Lung (tissue), 12 donors: ENCODE measurements around the gene NFU1. TPM values are rescaled to one million over a fixed set of nuclear protein-coding genes. Genes with fewer than 3 reads are reported as not detected.
A peak's percentile ranks its signal among the peaks of the same experiment; 100 is the strongest.

ENCODE experiments used
- ATAC-seq: fragments of 200-7000 bp; cut with Tn5 transposase; one replicate; pipeline ENCODE4 v1.9.1; 2020; ENCODE audit warnings: moderate number of reproducible peaks; ENCODE audit not compliant: insufficient read depth, low FRiP score
- DNase-seq, 3 donors: peaks; one replicate each; pipeline ENCODE4 v3.0.0-alpha.2; 2013 to 2017
- H3K27ac ChIP-seq, 2 donors: one replicate each; pipeline ENCODE4 v1.5.1; 2013; ENCODE audit warnings: mild to moderate bottlenecking in 2 of 2, moderate library complexity in 2 of 2, control low read depth in 1 of 2, inconsistent platforms in 1 of 2, low read depth in 1 of 2, low read length in 1 of 2
- H3K27me3 ChIP-seq, 3 donors: one replicate each; pipeline ENCODE4 v1.5.1; 2013; ENCODE audit warnings: low read length in 2 of 3; ENCODE audit not compliant: control insufficient read depth in 3 of 3, insufficient read depth in 3 of 3
- H3K36me3 ChIP-seq, 4 donors: one replicate each; pipeline ENCODE4 v1.5.1; 2013; ENCODE audit warnings: low read length in 4 of 4, mild to moderate bottlenecking in 1 of 4, moderate library complexity in 1 of 4; ENCODE audit not compliant: control insufficient read depth in 4 of 4, insufficient read depth in 4 of 4
- H3K4me1 ChIP-seq, 5 donors: one replicate each; pipeline ENCODE4 v1.5.1; 2013; ENCODE audit warnings: low read length in 5 of 5, mild to moderate bottlenecking in 2 of 5, moderate library complexity in 1 of 5; ENCODE audit not compliant: control insufficient read depth in 5 of 5, insufficient read depth in 5 of 5
- H3K4me3 ChIP-seq: one replicate; pipeline ENCODE4 v1.5.1; 2013; ENCODE audit warnings: mild to moderate bottlenecking, control low read depth, moderate library complexity
- H3K9ac ChIP-seq, 2 donors: one replicate each; pipeline ENCODE4 v1.5.1; 2013; ENCODE audit warnings: low read length in 2 of 2, control low read depth in 1 of 2; ENCODE audit not compliant: insufficient read depth in 1 of 2
- H3K9me3 ChIP-seq, 4 donors: one replicate each; pipeline ENCODE4 v1.5.1; 2013; ENCODE audit warnings: low read length in 3 of 4, mild to moderate bottlenecking in 1 of 4, moderate library complexity in 1 of 4; ENCODE audit not compliant: control insufficient read depth in 4 of 4, insufficient read depth in 3 of 4
- CTCF ChIP-seq: IDR thresholded peaks from 2 replicates; pipeline ENCODE4 v1.5.1; 2012; ENCODE audit warnings: mild to moderate bottlenecking; ENCODE audit errors: control extremely low read depth, extremely low read depth
- WGBS, 2 donors: extraction: QIAGEN DNeasy Blood & Tissue Kit; methylation state at CpG; one replicate each; pipeline ENCODE4 v1.1.7; 2013; 5-methylcytosine and 5-hydroxymethylcytosine counted together
- polyA plus RNA-seq, 2 donors: library from polyadenylated mRNA; stranded (reverse); fragments of 200-250 nt; gene quantifications; one replicate each; pipeline ENCODE4 v1.2.1, GENCODE V29; 2013
- total RNA-seq, 2 donors: library from RNA; depleted of rRNA in 1 of 2; stranded (reverse); fragments of >200 nt in 1 of 2; gene quantifications; one replicate each; pipeline ENCODE4 v1.2.1, GENCODE V29; 2014 to 2021
- donor health status: control.
- donor health status: control.
- donor health status: Bipolar disorder and iron deficiency.
- donor health status: healthy.
- donor health status: DM: yes; HTN: yes; CAD: no.

The NFU1 gene
- total and polyA plus RNA-seq, 4 donors = 28.6 to 49.0 (median 32.1) TPM

- no peak overlapping the region for H3K9ac ChIP-seq
- peaks cover 0 to 4% (median 0%) of the 10 kb centered on the region in 3 donors for H3K27me3 ChIP-seq
- no peak overlapping the region for H3K4me3 ChIP-seq
- TF ChIP-seq CTCF = no peak
- H3K36me3 ChIP-seq = peaks cover 0 to 4% (median 1%) of the 10 kb centered on the region in 4 donors
- H3K9me3 ChIP-seq = no peaks in the 10 kb centered on the region
- ATAC-seq (no peak), DNase-seq (no peak)
- H3K4me1 ChIP-seq = peaks cover 0 to 25% (median 0%) of the 10 kb centered on the region in 5 donors
- H3K27ac ChIP-seq = no peak overlapping the region
- WGBS, 2 donors = 69 to 92% methylated on average over 3 of the region's 3 CpGs
These were observed 45.2 kb upstream of the NFU1 start for GRCh38 chr2:69482471-69482870.

- peak; percentile 36 to 79 (median 72) for DNase-seq
- peaks cover 0 to 4% (median under 1%) of the 10 kb centered on the region in 4 donors for H3K36me3 ChIP-seq
- no peak for TF ChIP-seq CTCF
- H3K27ac ChIP-seq = no peak overlapping the region
- no peak overlapping the region for H3K9ac ChIP-seq
- WGBS, 2 donors = 88 to 100% methylated on average over 1 of the region's 1 CpG
- no peak overlapping the region for H3K4me3 ChIP-seq
- H3K27me3 ChIP-seq = no peaks in the 10 kb centered on the region
- no peaks in the 10 kb centered on the region for H3K9me3 ChIP-seq
- no peak for ATAC-seq
- H3K4me1 ChIP-seq = peaks cover 0 to 25% (median 0%) of the 10 kb centered on the region in 5 donors
These were observed 44.2 kb upstream of the NFU1 start for GRCh38 chr2:69481421-69481820.

GRCh38 chr2:69477627-69478026 lies 40.4 kb upstream of the NFU1 start:
- ATAC-seq = no peak
- no peaks in the 10 kb centered on the region for H3K27me3 ChIP-seq
- peaks cover 0 to 1% (median 0%) of the 10 kb centered on the region in 4 donors for H3K9me3 ChIP-seq
- no peak for TF ChIP-seq CTCF
- no peak overlapping the region for H3K4me3 ChIP-seq
- DNase-seq = no peak
- H3K4me1 ChIP-seq = peaks cover 0 to 15% (median 0%) of the 10 kb centered on the region in 5 donors
- H3K36me3 ChIP-seq = peaks cover 0 to 14% (median 5%) of the 10 kb centered on the region in 4 donors
- H3K9ac ChIP-seq = no peak overlapping the region
- 73 to 88% methylated on average over 1 of the region's 1 CpG for WGBS, 2 donors
- H3K27ac ChIP-seq = no peak overlapping the region

- H3K4me3 ChIP-seq = no peak overlapping the region
- ATAC-seq (no peak), DNase-seq (no peak)
- peaks cover 0 to 7% (median 0%) of the 10 kb centered on the region in 5 donors for H3K4me1 ChIP-seq
- WGBS, 2 donors = 94 to 97% methylated on average over 2 of the region's 2 CpGs
- no peak overlapping the region for H3K9ac ChIP-seq
- peaks cover 0 to 17% (median 5%) of the 10 kb centered on the region in 4 donors for H3K36me3 ChIP-seq
- TF ChIP-seq CTCF = no peak
- peaks cover 0 to 3% (median 0%) of the 10 kb centered on the region in 3 donors for H3K27me3 ChIP-seq
- H3K9me3 ChIP-seq = peaks cover 0 to 1% (median 0%) of the 10 kb centered on the region in 4 donors
- H3K27ac ChIP-seq = no peak overlapping the region
These were observed 37.5 kb upstream of the NFU1 start for GRCh38 chr2:69474688-69475087.
